ENCODE measurements around the gene SCUBE1. TPM values are rescaled to one million over a fixed set of nuclear protein-coding genes. Genes with fewer than 3 reads are reported as not detected.
A peak's percentile ranks its signal among the peaks of the same experiment; 100 is the strongest.

SCUBE1 gene
- total and polyA plus RNA-seq, 3 experiments from 2014 or later: 0.07 to 0.33 TPM; not detected in 1

DNA sequence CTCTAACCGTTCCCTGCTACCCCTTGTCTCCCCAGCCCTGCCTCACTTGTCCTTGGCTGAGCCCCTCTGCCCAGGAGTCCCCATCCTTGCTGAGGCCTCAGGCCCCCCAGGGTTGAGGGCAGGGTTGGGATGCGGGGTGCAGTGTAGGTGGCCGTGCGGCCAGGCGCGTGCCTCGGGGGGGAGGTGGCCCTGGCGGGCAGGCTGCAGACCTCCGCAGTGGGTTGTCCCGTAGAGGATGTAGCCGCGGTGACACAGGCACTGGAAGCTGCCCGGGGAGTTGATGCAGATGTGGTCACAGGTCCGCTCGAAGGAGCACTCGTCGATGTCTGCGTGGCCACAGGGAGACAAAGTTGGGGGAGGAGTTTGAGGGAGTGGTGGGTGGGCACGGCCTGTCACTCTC lies 114.3 kb downstream of the SCUBE1 start:
- Histone ChIP-seq H3K4me1 (ENCODE audit: insufficient read depth, low read length) (peaks cover 4% of the 10 kb centered on the region), H3K27ac (ENCODE audit: low read depth, low read length) (no peak overlapping the region), H3K4me3 (ENCODE audit: low read length) (no peak overlapping the region), H3K27me3 (ENCODE audit: insufficient read depth, low read length, poor library complexity, severe bottlenecking) (no peaks in the 10 kb centered on the region), H3K36me3 (ENCODE audit: insufficient read depth, low read length) (no peaks in the 10 kb centered on the region), H3K9me3 (ENCODE audit: low read length) (no peaks in the 10 kb centered on the region)
- DNase-seq: no peak
- ChIA-PET CTCF (interaction anchor here (1.3 to 6.8 kb wide), 3 partner anchors 117 to 157 kb away, joined by 3 to 90 read pairs (median 46); no protein-coding TSS in a partner anchor), POLR2A (no interaction called here)
- Mint-ChIP-seq H3K27me3 (peaks cover 3 to 11% of the 10 kb centered on the region in 2 donors), H3K9me3 (no peaks in the 10 kb centered on the region), H3K4me1 (peaks cover 5 to 6% (median 5%) of the 10 kb centered on the region in 3 donors), H3K36me3 (no peaks in the 10 kb centered on the region), H3K4me3 (no peak overlapping the region), H3K27ac (peak overlapping the region in 1 of 8 donors; percentile 19)

DNA sequence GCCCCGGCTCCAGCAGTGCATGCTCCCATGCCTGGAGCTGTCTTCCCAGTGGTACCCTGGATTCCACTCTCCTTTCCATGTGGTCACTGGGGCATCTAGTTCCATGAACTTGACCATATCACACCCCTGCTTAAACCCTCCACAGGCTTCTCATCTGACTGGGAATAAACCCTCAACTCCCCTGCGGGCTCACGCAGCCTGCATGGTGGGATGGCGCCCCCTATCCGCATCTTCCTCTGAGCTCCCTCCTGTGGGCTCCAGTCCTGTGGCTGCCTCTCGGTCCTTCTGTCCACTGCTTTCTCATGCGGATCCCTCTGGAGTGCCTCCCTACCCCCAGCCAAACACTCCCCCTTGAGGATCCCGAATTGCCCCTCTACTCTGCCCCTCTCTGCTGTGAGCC lies 114.8 kb downstream of the SCUBE1 start:
- Mint-ChIP-seq H3K27ac (peak overlapping the region in 2 of 8 donors; percentile 3 to 66), H3K36me3 (no peaks in the 10 kb centered on the region), H3K4me3 (no peak overlapping the region), H3K4me1 (peaks cover 5 to 6% (median 5%) of the 10 kb centered on the region in 3 donors), H3K9me3 (no peaks in the 10 kb centered on the region), H3K27me3 (peaks cover 3 to 11% of the 10 kb centered on the region in 2 donors)
- CTCF ChIA-PET: interaction anchor here (6.8 kb wide), 1 partner anchor 118 kb away, joined by 90 read pairs; no protein-coding TSS in a partner anchor
- Histone ChIP-seq H3K36me3 (ENCODE audit: insufficient read depth, low read length) (no peaks in the 10 kb centered on the region), H3K27me3 (ENCODE audit: insufficient read depth, low read length, poor library complexity, severe bottlenecking) (no peaks in the 10 kb centered on the region), H3K4me1 (ENCODE audit: insufficient read depth, low read length) (peaks cover 4% of the 10 kb centered on the region), H3K4me3 (ENCODE audit: low read length) (no peak overlapping the region), H3K9me3 (ENCODE audit: low read length) (no peaks in the 10 kb centered on the region), H3K27ac (ENCODE audit: low read depth, low read length) (no peak overlapping the region)
- POLR2A ChIA-PET: no interaction called here
- no peak for DNase-seq

DNA sequence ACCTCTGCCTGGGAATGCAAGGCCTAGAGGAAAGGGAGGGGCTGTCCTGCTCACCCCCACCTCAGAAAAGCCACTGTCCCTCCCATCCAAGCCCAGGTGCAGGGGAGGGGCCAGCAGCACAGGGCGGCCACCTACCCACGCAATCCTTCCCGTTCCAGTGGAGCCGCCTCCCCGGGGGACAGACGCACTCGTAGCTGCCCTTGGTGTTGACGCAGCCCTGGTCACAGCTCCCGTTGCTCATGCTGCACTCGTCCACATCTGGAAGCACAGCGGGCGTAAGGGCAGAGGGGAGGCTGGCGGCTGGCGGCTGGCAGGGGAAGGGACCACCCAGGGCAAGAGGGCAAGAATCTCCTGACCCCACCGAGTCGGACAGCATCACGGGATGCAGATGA lies 115.9 kb downstream of the SCUBE1 start:
- DNase-seq: no peak
- POLR2A ChIA-PET: no interaction called here
- Histone ChIP-seq H3K4me1 (ENCODE audit: insufficient read depth, low read length) (peaks cover 4% of the 10 kb centered on the region), H3K27me3 (ENCODE audit: insufficient read depth, low read length, poor library complexity, severe bottlenecking) (no peaks in the 10 kb centered on the region), H3K27ac (ENCODE audit: low read depth, low read length) (no peak overlapping the region), H3K4me3 (ENCODE audit: low read length) (no peak overlapping the region), H3K36me3 (ENCODE audit: insufficient read depth, low read length) (no peaks in the 10 kb centered on the region), H3K9me3 (ENCODE audit: low read length) (no peaks in the 10 kb centered on the region)
- Mint-ChIP-seq H3K4me1 (peaks cover 5 to 6% (median 5%) of the 10 kb centered on the region in 3 donors), H3K36me3 (no peaks in the 10 kb centered on the region), H3K9me3 (no peaks in the 10 kb centered on the region), H3K4me3 (no peak overlapping the region), H3K27me3 (peaks cover 3 to 11% of the 10 kb centered on the region in 2 donors), H3K27ac (no peak overlapping the region)
- CTCF ChIA-PET: interaction anchor here (0.6 kb wide), 1 partner anchor 92 kb away, joined by 3 read pairs; no protein-coding TSS in a partner anchor

DNA sequence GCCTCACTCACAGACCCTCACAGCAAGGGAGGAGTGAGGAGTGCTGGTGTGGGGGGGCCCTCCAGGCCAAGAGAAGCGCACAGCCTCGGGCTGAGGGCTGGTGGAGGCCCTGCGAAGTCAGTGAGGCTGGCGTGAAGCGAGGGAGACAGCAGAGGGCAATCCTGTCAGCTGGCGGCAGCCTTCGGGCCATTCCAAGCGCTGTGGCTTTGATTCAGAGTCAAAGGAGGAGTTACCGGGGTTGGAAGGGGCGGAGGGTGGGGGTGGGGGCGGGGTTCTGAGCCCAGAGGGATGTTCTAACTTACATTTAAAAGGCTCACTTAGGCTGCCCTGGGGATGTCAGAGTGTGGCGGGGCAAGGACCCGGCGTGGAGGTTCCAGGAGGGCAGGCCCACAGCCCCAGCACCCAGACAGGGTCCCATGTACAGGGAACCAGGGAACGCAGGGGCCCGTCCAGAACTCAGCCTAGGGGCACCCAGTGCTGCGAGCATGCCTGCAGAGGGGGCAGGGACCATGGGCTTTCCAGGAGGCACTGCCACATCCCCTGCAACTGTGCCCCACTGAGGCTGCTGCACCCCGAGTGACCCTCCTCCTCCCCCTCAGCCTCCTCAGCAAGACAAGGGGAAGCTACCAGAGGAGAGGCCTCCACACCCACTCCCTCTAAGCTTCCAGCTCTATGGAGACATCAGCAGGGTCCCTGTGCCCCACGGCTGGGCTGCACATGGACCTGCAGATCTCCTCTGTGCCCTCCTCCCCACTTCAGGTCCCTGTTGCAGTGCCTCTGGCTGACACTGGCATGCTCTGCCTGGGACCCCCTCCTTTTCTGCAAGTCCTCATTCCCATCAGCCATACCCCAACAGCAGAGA lies 116.6 kb downstream of the SCUBE1 start:
- Mint-ChIP-seq H3K9me3 (no peaks in the 10 kb centered on the region), H3K4me1 (peaks cover 5 to 6% (median 5%) of the 10 kb centered on the region in 3 donors), H3K4me3 (no peak overlapping the region), H3K36me3 (no peaks in the 10 kb centered on the region), H3K27ac (peak overlapping the region in 1 of 8 donors; percentile 50), H3K27me3 (peaks cover 3 to 11% of the 10 kb centered on the region in 2 donors)
- ChIA-PET CTCF (no interaction called here), POLR2A (no interaction called here)
- Histone ChIP-seq H3K36me3 (ENCODE audit: insufficient read depth, low read length) (no peaks in the 10 kb centered on the region), H3K4me1 (ENCODE audit: insufficient read depth, low read length) (peaks cover 4% of the 10 kb centered on the region), H3K27me3 (ENCODE audit: insufficient read depth, low read length, poor library complexity, severe bottlenecking) (no peaks in the 10 kb centered on the region), H3K4me3 (ENCODE audit: low read length) (no peak overlapping the region), H3K27ac (ENCODE audit: low read depth, low read length) (no peak overlapping the region), H3K9me3 (ENCODE audit: low read length) (no peaks in the 10 kb centered on the region)
- no peak for DNase-seq

DNA sequence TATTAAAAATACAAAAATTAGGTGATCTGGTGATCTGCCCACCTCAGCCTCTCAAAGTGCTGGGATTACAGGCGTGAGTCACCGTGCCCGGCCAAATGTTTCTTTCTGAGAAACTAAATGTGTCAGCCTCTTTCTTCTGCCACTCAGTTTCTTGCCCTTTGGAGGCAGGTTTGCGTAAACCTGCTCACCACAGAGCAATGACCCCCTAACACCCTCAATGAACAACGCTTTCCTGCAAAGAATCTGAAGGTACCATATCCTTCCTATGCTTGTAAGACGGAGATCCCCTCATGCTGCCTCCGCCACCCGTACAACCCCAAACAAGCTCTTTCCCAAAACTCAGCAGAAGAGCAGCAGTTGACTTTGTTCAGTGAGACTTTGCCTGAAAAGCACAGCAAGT lies 117.6 kb downstream of the SCUBE1 start:
- no peak overlapping the region for H3K4me3 Mint-ChIP-seq
- Histone ChIP-seq H3K27ac (ENCODE audit: low read depth, low read length) (no peak overlapping the region), H3K36me3 (ENCODE audit: insufficient read depth, low read length) (no peaks in the 10 kb centered on the region), H3K4me3 (ENCODE audit: low read length) (no peak overlapping the region), H3K9me3 (ENCODE audit: low read length) (no peaks in the 10 kb centered on the region), H3K4me1 (ENCODE audit: insufficient read depth, low read length) (no peaks in the 10 kb centered on the region), H3K27me3 (ENCODE audit: insufficient read depth, low read length, poor library complexity, severe bottlenecking) (no peaks in the 10 kb centered on the region)
- H3K27ac Mint-ChIP-seq: peak overlapping the region in 1 of 8 donors; percentile 20
- POLR2A ChIA-PET: no interaction called here
- H3K4me1 Mint-ChIP-seq: peaks cover 0 to 2% (median 0%) of the 10 kb centered on the region in 3 donors
- H3K36me3 Mint-ChIP-seq: no peaks in the 10 kb centered on the region
- no peaks in the 10 kb centered on the region for H3K9me3 Mint-ChIP-seq
- peaks cover 2 to 7% of the 10 kb centered on the region in 2 donors for H3K27me3 Mint-ChIP-seq
- no peak for DNase-seq
- CTCF ChIA-PET: interaction anchor here (1.6 kb wide), 1 partner anchor 121 kb away, joined by 9 read pairs; no protein-coding TSS in a partner anchor

DNA sequence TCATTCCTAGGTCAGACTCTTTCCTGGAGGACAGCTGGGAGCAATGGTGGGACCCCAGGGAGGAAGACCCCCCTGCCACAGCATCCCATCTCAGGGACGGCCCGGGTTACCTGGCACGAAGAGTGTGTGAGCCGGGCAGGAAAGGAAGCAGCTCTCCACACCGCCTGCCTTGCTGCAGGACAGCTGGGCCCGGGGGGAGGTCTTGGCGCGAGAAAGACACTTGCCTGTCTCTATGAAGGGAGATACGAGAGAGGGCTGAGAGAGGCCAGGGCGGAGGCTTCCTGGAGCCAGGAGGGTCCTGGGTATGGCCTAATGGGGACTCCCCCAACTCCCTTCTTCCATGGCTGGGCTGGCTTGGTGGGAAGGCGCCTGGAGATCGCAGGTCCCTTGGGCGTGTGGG lies 120.2 kb downstream of the SCUBE1 start:
- H3K4me1 ChIP-seq (ENCODE audit: insufficient read depth, low read length): no peaks in the 10 kb centered on the region
- Mint-ChIP-seq H3K27ac (no peak overlapping the region), H3K4me1 (peaks cover 0 to 2% (median 0%) of the 10 kb centered on the region in 3 donors), H3K27me3 (peaks cover 2 to 4% of the 10 kb centered on the region in 2 donors), H3K4me3 (no peak overlapping the region), H3K9me3 (no peaks in the 10 kb centered on the region), H3K36me3 (no peaks in the 10 kb centered on the region)
- H3K4me3 ChIP-seq (ENCODE audit: low read length): no peak overlapping the region
- ChIA-PET CTCF (no interaction called here), POLR2A (no interaction called here)
- no peaks in the 10 kb centered on the region for H3K27me3 ChIP-seq (ENCODE audit: insufficient read depth, low read length, poor library complexity, severe bottlenecking)
- H3K9me3 ChIP-seq (ENCODE audit: low read length): no peaks in the 10 kb centered on the region
- H3K36me3 ChIP-seq (ENCODE audit: insufficient read depth, low read length): no peaks in the 10 kb centered on the region
- no peak overlapping the region for H3K27ac ChIP-seq (ENCODE audit: low read depth, low read length)
- DNase-seq: no peak

DNA sequence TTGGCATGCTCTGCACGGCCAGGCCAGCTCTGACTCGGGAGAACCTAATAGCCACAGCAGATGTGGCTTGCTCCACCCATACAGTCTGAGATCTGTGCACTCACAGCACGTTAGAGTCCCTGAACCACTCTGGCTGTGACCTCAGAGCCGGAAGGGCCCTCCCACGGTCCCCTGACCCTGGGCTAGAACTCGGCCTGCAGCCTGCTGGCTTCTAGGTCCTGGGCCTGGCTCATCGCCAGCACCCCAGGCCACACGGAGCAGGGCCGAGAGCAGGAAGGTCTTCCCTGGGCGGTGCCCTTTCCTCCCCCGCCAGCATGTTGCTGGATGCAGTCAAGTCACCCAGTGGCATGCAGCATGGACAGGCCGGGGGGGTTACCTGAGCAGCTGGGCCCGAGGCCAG lies 120.9 kb downstream of the SCUBE1 start:
- ChIA-PET CTCF (no interaction called here), POLR2A (no interaction called here)
- Mint-ChIP-seq H3K36me3 (no peaks in the 10 kb centered on the region), H3K27me3 (peaks cover 6% of the 10 kb centered on the region in 2 donors), H3K4me1 (peaks cover 0 to 2% (median 0%) of the 10 kb centered on the region in 3 donors), H3K4me3 (no peak overlapping the region), H3K27ac (no peak overlapping the region), H3K9me3 (no peaks in the 10 kb centered on the region)
- DNase-seq: no peak
- Histone ChIP-seq H3K9me3 (ENCODE audit: low read length) (no peaks in the 10 kb centered on the region), H3K27me3 (ENCODE audit: insufficient read depth, low read length, poor library complexity, severe bottlenecking) (no peaks in the 10 kb centered on the region), H3K36me3 (ENCODE audit: insufficient read depth, low read length) (no peaks in the 10 kb centered on the region), H3K4me1 (ENCODE audit: insufficient read depth, low read length) (no peaks in the 10 kb centered on the region), H3K27ac (ENCODE audit: low read depth, low read length) (no peak overlapping the region), H3K4me3 (ENCODE audit: low read length) (no peak overlapping the region)

DNA sequence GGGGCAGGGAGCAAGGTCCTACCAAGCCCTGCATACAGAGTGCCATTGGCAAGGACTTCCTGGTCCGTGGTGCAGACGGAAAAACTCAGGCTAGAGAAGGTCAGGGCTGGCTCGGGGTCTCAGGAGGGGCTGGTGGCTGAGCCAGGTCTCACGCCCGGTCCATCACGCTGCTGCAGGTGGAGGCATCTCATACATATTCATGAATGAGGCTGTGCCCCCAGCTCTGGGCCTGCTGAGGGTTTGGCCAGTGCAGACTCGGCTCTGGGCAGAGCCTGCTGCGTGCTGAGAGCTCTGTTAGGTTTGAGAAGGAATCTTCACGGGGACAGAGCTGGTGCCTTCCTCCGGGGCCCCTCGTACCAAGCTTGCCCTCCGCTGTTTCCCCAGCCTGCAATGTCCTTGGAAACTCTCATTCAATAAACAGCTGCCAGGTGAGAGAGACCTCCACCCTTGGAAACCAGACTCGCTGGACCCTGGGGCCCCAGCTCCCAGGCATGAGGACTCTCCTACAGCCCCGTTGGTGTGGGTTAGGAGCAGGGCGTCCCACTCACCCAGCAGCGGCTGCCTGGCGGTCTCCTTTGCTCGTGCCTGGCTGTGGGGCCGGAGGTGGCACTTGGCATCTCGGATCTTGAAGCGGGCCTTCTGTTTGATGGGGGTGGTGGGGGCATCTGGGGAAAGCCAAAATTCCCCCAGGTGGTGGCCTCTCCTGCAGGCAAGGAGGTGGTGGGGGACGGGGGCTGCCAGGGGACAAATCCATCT lies 122.4 kb downstream of the SCUBE1 start:
- no peaks in the 10 kb centered on the region for H3K27me3 ChIP-seq (ENCODE audit: insufficient read depth, low read length, poor library complexity, severe bottlenecking)
- no peaks in the 10 kb centered on the region for H3K4me1 ChIP-seq (ENCODE audit: insufficient read depth, low read length)
- no peaks in the 10 kb centered on the region for H3K9me3 ChIP-seq (ENCODE audit: low read length)
- H3K27me3 Mint-ChIP-seq: peaks cover 3 to 6% of the 10 kb centered on the region in 2 donors
- POLR2A ChIA-PET: no interaction called here
- no peak overlapping the region for H3K27ac Mint-ChIP-seq
- H3K27ac ChIP-seq (ENCODE audit: low read depth, low read length): no peak overlapping the region
- H3K9me3 Mint-ChIP-seq: no peaks in the 10 kb centered on the region
- no peak overlapping the region for H3K4me3 ChIP-seq (ENCODE audit: low read length)
- H3K4me1 Mint-ChIP-seq: no peaks in the 10 kb centered on the region
- no peak overlapping the region for H3K4me3 Mint-ChIP-seq
- H3K36me3 ChIP-seq (ENCODE audit: insufficient read depth, low read length): no peaks in the 10 kb centered on the region
- no peaks in the 10 kb centered on the region for H3K36me3 Mint-ChIP-seq
- CTCF ChIA-PET: no interaction called here
- no peak for DNase-seq

Measured in CD8-positive, alpha-beta memory T cell (primary cell).